GM04503 (cell line): ENCODE results near the gene FBXW2.
"Not testable (repeated sequence)": the region's sequence is repeated elsewhere in the genome, so short reads cannot be mapped to it uniquely, and the experiment has no call there.

ENCODE experiments used
- DNase-seq: peaks from one replicate; pipeline ENCODE4 v3.0.0-alpha.2; 2012; ENCODE audit warnings: low read depth

FBXW2 gene

DNA sequence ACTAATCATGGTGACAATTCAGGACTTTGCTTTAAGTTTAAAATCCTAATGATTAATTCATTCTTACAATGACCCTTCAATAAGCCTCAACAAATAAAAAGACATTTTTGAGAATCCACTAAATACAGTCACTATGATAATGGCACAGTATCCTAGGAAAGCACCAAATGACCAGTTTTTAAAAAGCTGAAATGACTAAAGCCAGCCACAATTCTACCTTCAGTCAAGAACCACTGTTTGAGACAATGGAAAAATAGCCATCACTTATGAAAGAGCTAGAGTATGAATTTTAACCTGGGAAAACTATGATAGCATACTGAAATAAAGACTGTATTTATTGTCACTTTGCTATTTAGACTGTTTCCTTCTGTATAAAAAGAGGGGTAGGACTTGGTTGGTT lies 14.0 kb downstream of the FBXW2 start:
- no peak for DNase-seq

DNA sequence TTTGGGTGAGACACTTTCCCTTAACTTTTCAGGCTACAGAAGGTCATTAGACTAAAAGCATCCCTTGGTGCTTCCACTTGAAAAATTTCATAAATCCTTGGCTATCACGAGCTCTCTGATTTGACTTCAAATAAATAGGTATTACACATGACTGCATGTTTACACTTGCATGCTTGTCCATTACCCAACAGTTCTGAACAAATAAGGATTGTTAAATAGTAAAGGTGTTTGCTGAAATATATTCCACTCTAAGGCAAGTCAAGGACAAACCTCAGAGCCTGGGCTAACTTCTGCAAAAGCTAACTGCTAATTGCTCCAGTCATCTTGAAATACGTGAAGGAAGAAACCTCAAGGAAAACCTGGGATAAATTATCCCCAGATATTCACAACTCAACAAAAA lies 14.5 kb downstream of the FBXW2 start:
- DNase-seq: no peak

DNA sequence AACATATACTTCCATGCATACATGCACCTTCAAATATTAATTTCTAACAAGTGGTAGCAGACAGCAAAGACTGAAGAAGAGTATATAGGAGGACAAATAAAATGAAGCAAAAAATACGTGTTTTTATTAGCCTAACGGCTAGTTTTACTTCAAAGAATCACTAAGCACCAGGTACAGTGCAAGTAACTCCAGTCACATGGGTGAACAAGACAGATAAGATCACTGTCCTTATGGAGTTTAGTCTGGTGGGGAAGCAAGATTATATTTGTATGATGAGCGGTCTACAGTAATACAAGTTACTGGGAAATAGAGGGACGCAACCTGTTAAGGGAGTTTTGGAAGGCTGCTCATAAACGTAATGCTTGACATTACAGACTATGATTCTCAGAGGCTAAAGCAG lies 16.0 kb downstream of the FBXW2 start:
- no peak for DNase-seq

DNA sequence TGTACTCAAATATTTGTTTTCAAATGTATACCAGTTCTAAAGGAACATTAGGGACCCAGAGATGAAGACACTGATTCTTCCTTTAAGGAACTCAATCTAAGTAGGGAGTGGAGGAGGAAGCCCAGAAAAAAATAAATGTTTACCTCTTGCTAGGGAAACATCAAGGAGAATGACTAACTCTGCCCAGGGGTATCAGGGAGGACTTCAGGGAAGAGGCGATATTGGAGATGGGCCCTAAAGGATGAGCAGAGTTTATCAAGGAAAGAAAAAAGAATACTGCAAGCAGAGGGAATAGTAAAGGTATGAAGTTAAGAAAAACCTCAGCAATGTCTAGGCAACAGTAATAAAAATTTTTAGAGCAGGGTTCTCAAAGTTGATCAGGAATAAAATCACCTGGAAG lies 16.4 kb downstream of the FBXW2 start:
- DNase-seq: no peak

DNA sequence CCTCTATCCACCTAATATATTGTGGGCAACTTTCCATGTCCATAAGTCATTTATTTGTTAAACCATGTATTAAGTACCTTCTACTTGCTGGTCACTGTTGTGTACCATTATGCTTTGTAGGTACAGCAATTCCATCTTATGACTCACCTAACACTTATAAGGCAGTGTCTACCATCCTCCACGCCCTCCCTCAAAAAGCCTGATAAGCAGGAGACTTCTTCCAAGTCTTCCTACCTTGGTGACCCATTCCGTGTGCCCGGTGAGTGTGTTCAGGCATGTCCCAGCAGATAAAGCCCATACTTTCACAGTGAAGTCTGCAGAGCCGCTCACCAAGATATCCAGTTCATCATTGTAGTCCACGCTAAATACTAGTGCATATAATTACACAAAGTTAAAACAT lies 17.4 kb downstream of the FBXW2 start:
- DNase-seq: no peak

DNA sequence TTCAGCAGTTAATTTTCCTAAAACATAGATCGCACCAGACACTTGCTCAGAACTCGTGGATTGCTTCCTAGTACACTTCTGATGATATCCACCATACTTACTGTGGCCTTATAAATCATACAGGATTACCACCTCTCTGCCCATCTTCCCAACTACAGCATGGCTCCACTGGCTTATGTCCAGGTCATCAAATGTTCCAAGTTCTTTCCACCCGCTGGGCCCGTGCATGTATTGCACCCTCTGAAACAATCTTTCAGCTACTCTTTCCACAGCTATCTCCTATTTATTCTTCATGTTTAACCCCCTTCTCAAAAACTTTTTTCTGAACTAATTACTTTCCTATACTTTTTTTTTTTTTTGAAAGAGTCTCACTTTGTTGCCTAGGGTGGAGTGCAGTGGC lies 18.5 kb downstream of the FBXW2 start:
- no peak for DNase-seq

DNA sequence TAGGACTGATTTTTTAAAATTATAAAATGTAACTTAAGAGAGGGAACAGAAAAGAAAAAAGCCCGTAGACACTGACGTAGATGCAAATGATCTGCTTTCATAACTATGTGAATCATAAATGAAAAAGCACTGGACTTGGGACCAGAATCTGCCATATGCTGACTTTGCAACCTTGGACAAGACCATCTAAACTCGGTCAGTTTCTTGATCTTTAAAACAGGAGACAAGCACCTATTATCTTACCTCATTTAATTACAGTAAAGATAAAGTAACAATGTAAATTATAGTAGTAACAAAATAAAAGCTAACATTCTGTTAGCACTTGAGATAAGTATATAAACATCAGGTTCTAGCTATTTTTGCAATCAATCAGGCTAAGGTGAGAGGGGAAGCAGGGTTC lies 20.0 kb downstream of the FBXW2 start:
- DNase-seq: no peak

DNA sequence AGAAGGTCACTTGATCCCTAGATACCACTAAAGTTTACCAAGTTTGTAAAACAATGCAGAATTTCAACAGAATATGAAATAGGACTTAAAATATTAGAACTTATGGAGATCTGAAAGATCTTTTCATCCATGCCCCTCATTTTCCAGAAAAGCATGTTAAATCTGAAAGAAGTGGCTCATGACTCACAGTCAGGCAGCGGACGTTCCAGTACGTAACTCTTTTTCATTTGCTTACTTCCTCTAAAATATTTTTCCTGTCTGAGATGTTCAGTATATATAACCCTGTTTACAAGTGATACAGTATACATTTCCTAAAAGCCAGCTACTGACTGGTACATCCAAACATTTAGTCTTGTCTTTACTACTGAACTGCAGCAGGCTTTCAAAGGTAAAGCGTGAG lies 22.3 kb downstream of the FBXW2 start:
- DNase-seq: no peak

DNA sequence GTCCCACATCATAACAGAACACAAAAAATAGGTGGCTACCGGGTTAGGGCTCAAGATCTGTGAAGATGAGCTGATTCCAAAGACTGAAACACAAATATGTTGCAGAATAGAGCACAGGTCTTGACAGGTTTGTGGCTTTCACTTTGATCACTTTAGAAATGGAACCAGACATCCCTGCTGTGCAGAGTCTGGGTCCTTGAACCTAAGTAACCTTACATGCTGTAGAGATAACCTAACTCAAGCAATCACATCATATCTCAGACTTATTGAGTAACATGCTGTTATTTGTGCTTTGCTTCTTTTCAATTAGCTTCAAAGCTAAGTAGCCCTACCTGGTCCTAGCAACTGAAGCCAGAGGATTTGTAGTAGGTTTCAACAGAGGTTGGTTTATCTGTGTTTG lies 24.3 kb downstream of the FBXW2 start:
- DNase-seq: no peak

DNA sequence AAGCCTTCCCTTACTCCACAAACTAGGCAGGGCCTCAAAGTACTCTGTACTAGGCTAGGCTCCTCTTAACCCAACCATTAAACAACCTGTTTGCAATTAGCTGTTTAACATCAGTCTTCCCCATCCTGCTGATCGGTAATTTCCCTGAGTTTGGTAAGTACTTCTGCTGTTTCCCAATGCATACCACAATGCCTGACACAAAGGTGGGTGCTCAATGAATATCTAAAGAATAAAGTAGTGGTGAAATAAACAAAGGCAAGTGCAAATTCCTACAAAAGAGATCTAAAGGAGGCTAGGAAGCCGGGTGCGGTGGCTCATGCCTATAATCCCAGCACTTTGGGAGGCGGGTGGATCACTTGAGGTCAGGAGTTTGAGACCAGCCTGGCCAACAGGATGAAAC lies 25.0 kb downstream of the FBXW2 start:
- no peak for DNase-seq

DNA sequence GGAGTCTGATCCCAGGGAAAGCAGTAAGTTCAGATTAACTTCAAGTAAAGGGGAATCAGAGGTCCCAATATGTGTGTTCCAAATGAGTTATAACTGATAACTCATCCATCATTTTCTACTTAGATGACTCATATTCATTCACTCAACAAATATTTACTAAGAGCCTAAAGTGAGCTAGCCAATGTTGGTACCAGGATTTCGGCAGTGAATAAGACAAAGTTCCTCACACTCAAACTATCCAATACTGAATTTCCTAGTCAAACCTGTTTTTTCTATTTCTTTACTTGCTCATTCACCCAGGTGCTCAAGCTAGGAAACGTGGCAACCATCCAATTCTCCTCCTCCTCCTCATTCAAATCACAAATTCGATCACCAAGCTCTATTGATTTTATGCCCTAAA lies 25.8 kb downstream of the FBXW2 start:
- no peak for DNase-seq

DNA sequence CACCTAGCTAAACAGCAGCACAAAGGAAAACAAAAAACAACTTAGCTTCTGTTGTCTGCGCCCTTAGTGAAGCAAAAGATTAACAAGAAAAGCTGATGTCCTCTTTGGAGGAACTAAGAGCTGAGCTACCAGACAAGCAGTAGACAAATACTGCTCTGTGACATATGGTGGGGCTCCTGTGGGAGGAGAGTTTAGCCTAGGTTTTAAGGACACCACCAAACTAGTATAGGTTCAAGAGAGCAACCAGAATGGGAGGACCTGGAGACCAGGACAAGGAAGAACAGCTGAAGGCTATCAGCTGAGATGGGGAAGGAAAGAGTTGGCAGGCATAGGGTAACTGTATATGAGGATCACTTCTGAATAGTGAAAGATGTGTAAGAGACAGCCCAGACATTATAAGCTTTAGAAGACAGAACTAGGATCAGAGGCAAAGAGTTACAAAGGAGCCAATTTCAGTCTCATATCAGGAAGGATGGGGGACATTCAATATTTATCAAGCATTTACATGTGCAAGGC lies 27.2 kb downstream of the FBXW2 start:
- no peak for DNase-seq

DNA sequence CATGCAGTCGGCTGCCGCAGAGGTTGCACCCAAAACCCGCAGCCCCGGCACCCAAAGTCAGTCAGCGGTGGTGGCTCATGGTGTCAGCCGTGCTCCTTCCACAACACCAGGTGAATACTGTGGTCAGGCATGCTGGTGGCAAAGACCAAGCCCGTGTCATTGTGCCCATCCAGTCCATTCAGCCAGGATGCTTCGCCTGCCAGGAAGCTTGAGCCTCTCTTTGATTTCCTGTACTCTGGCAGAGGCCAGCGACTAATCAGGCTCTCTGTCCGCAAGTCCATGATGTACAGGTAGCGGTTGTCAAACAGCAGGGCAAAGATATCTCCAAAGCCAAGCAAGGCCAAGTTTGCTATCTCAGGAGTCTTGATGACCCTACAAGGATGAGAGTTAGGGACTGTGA lies 28.7 kb downstream of the FBXW2 start:
- DNase-seq: no peak

DNA sequence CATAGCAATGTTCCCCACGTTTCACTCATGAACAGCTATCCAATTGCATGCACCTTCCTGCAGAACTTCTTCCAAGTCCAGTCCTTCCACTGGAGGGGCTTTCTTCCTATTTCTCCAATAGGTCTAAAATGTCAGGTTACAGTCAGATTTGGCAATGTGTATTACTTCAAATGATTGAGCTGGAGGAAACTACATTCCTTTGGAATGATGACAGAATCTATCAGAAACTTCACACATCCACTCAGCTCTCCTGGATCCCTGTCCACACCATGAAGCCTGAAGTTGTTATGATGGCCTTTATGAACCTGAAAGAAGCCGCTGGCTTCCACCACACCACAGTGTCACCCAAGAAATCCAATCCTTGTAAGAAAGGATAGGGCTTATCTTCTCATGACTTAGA lies 32.2 kb downstream of the FBXW2 start:
- no peak for DNase-seq

DNA sequence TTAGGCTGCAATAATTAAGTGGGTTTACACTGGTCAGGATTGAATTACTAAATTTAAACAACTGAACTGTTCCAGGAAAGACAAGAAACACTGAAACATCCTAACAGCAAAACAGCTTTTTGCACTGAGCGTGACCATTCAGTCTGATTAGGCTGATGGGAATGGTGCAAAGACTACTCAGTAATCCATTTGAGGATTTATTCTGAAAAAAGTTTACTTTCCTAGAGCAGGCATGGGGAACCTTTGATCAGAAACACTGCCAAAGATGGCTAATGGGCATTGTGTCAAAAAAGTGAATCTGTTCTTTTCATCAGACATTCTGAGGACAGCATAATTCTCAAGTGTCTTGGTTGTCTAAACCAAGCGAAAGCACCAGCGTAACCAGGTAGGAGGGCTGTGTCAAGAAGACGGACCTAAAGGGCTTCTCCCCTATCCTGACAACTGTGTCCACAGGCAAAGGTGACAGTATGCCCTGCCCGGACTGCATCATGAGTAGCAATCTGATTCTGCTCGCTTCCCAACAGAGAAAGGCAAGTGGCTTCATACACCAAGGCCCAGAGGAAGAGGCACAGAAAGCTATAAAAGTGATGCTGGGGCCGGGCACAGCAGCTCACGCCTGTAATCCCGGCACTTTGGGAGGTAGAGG lies 33.3 kb downstream of the FBXW2 start:
- no peak for DNase-seq

DNA sequence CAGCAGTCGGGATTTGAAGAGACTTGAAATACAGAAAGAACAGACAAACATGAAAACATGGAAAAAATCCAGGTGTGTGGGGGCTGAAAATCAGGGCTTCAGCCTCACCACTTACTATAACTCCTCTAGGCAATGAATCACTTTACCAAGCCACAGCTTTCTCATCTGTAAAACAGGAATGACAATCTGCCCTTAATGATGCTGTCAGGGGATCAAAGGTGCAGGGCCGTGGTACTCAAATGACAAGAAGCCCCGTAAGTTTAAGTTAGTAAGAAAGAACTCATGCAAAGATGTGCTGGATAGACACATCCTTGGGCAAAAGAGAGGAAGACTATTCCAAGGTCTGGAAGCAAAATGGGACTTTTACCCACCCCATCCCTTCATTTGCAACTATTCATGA lies 34.7 kb downstream of the FBXW2 start:
- no peak for DNase-seq

DNA sequence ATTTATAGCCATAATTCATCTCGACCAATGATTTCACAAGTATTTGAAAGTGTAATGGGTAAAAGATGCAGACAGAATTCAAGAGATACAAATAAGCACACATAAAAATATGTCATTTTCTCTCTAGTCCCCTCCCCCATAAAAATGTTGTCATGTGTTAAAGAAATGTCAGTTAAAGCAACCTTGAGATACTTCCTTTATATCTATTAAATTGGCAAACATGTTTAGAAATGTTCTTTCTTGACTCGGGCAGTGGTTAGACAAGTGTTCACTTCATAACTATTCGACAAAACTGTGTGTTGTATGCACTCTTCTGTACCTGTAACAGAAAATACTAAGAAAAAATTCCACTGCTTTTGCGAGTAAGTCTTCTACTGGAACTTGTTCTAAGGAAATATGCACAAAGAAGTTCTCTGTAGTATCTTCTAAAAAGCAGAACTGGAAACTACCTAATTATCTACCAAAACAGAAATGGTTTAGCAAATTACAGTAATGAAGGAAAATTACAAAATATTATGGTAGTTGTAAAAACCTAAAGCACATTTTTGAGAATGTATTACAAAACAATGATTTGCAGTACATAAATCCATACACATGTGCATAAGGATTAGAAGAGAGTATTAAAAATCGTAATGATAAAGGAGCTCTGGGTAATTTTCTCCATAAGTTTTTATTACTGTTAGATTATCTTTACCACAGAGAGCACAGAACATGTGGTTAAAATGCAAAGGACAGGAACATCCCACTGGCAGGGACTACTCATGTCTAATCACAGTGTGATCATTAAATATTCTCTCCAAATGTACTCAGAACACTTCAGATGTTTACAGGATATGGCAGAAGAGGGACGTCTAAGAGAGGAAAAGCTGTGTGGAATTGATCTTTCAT lies 35.9 kb downstream of the FBXW2 start:
- DNase-seq: no peak

DNA sequence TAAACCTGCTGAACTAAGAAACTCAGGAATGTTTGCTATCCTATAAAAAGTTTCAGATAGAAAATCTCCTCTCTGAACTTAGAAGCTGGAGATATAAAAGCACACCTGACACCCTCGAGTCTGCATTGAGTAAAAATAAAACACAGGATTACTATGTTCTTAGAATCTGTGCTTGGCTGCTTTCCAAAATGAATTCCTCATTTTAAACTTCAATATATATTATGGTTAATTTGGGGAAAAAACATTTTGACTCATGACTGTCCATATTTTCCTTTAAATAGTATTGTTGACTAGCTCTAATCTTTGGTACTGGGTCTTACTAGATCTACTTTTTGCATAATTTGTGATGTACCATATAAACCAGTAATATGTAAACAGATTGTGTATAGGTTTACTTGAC lies 36.7 kb downstream of the FBXW2 start:
- DNase-seq: no peak

DNA sequence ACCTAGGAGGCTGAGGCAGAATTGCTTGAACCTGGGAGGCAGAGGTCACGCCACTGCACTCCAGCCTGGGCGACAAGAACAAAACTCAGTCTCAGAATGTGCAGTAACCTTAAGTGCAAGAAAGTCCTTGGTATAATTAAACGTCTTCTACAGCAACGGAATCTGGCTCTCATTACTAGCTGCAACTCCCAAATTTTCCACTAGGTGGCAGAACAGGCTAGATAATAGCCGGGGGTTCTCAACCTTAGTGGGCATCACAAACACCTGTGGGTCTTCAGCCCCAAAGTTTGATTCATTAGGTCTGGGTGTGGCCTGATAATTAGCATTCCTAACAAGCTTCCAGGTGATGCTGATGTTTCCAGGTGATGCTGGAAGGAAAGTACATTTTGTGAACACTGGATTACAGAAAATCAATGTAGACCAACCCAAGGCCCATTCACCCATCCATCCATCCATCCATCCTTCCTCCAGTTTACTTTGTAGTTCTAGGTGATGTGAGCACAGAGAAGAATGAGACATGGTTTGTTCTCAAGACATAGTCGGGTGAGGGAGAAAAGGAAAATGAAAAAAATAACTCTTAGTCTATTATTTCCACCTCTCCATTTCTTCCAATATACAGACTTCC lies 37.3 kb downstream of the FBXW2 start:
- DNase-seq: no peak

DNA sequence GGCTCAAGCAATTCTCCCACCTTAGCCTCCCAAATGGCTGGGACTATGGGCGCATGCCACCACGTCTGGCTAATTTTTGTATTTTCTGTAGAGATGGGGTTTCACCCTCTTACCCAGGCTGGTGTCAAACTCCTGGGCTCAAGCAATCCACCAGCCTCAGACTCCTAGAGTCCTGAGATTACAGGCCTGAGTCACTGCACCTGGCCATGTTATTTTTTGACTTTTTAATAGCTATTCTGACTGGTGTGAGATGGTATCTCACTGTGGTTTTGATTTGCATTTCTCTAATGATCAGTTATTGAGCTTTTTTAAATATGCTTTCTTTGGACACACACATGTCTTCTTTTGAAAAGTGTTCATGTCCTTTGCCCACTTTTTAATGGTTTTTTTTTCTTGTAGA lies 38.2 kb downstream of the FBXW2 start:
- no peak for DNase-seq

DNA sequence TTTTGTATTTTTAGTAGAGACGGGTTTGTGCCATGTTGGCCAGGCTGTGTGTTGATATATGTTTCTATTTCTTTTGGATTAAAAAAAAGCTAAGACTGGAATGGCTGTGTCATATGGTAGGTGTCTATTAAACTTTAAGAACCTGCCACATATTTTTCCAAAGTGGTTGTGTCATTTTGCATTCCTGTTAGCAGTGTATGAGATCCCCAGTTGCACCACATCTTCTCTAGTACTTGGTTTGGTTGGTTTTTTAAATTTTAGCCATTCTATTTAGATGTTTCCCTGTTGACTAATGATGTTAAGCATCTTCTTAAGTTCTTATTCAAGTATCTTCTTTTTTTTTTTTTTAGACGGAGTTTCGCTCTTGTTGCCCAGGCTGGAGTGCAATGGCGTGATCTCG lies 42.8 kb downstream of the FBXW2 start:
- peak; percentile 13 for DNase-seq

DNA sequence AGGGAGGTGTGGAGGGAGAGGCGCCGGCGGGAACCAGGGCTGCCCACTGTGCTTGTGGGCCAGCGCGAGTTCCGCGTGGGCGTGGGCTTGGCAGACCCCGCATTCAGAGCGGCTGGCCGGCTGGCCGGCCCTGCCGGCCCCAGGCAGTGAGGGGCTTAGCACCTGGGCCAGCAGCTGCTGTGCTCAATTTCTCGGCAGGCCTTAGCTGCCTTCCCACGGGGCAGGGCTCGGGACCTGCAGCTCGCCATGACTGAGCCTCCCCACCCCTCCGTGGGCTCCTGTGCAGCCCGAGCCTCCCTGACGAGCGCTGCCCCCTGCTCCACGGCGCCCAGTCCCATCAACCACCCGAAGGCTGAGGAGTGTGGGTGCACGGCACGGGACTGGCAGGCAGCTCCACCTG lies 46.9 kb downstream of the FBXW2 start:
- DNase-seq: not testable (repeated sequence)

DNA sequence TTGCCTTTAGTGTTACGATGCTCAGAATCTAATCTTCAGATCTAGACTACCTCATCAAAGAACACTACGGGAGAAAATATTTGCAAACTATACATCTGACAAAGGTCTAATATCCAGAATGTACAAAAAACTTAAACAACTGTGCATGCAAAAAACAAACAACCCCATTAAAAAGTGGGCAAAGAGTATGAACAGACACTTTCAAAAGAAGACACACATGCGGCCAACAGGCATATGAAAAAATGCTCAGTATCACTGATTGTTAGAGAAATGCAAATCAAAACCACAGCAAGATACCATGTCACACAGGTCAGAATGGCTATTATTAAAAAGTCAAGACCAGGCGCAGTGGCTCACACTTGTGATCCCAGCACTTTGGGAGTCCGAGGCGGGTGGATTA lies 47.9 kb downstream of the FBXW2 start:
- DNase-seq: no peak
